ENCODE results near the gene PRRT1.

PRRT1 gene

GRCh38 chr6:32171234-32171633, 19.5 kb upstream of the PRRT1 start:
- no peak for TF ChIP-seq ELF4 (IDR thresholded peaks at IDR 0.05)
- TF ChIP-seq SUZ12 (IDR thresholded peaks at IDR 0.05), result no peak
- no peak for TF ChIP-seq HDGF (IDR thresholded peaks at IDR 0.05; ENCODE audit: borderline replicate concordance)
- TF ChIP-seq SP1 (IDR thresholded peaks at IDR 0.05), result no peak
- TF ChIP-seq CTBP1 (IDR thresholded peaks at IDR 0.05; ENCODE audit: borderline replicate concordance), result no peak
- no peak for TF ChIP-seq LEF1 (IDR thresholded peaks at IDR 0.05; ENCODE audit: borderline replicate concordance)
- ChIA-PET POLR2A (no interaction called here), CTCF (no interaction called here)
- no peak for DNase-seq (ENCODE audit: extremely low spot score)

DNA sequence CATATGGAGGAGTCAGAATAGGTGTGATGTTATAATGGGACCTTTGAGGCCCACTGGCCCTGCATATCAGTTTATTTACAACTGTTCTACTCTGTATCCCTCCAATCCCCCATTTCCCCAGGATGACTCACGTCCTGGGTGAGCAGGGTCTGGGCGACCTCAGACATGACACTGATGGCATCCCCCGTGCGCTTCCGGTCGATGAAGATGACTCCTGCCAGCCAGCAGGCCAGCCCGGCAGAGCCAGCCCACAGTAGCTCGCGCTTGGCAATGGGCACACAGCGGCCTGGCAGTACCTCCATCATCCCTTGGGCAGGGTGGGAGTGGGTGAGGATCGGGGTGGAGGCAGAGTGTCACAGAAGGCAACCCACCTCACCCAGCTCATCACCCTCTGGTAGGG, 18.6 kb upstream of the PRRT1 start:
- POLR2A ChIA-PET, result no interaction called here

GRCh38 chr6:32168807-32169591, 17.3 kb upstream of the PRRT1 start:
- ChIA-PET CTCF (no interaction called here), POLR2A (interaction anchor here (0.6 to 2.0 kb wide), 3 partner anchors 8 to 64 kb away, joined by 3 to 10 read pairs (median 3); no protein-coding TSS in a partner anchor)
- DNase-seq (ENCODE audit: extremely low spot score), result no peak
- TF ChIP-seq ZNF384 (IDR thresholded peaks at IDR 0.05), result no peak
- TF ChIP-seq LEF1 (IDR thresholded peaks at IDR 0.05; ENCODE audit: borderline replicate concordance), result no peak
- no peak for TF ChIP-seq SP1 (IDR thresholded peaks at IDR 0.05)
- TF ChIP-seq ARNT (IDR thresholded peaks at IDR 0.05), result no peak
- TF ChIP-seq L3MBTL2 (conservative IDR thresholded peaks at IDR 0.05), result no peak
- TF ChIP-seq FOXK2 (IDR thresholded peaks at IDR 0.05), result no peak
- no peak for TF ChIP-seq BHLHE40 (IDR thresholded peaks at IDR 0.05; ENCODE audit: borderline replicate concordance)
- no peak for TF ChIP-seq TARDBP (IDR thresholded peaks at IDR 0.05)
- TF ChIP-seq SUZ12 (IDR thresholded peaks at IDR 0.05), result no peak
- TF ChIP-seq NFRKB (IDR thresholded peaks at IDR 0.05), result no peak
- TF ChIP-seq, protein P1, sequence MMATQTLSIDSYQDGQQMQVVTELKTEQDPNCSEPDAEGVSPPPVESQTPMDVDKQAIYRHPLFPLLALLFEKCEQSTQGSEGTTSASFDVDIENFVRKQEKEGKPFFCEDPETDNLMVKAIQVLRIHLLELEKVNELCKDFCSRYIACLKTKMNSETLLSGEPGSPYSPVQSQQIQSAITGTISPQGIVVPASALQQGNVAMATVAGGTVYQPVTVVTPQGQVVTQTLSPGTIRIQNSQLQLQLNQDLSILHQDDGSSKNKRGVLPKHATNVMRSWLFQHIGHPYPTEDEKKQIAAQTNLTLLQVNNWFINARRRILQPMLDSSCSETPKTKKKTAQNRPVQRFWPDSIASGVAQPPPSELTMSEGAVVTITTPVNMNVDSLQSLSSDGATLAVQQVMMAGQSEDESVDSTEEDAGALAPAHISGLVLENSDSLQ (IDR thresholded peaks at IDR 0.05), result no peak
- no peak for TF ChIP-seq FOXA1 (IDR thresholded peaks at IDR 0.05)

More for the DNA sequence above, 18.6 kb upstream of the PRRT1 start:
- TF ChIP-seq FOXK2 (IDR thresholded peaks at IDR 0.05), result no peak
- no peak for TF ChIP-seq SUZ12 (IDR thresholded peaks at IDR 0.05)
- TF ChIP-seq ARNT (IDR thresholded peaks at IDR 0.05), result no peak
- no peak for TF ChIP-seq BHLHE40 (IDR thresholded peaks at IDR 0.05; ENCODE audit: borderline replicate concordance)
- no peak for TF ChIP-seq ZNF384 (IDR thresholded peaks at IDR 0.05)
- TF ChIP-seq NFRKB (IDR thresholded peaks at IDR 0.05), result no peak
- TF ChIP-seq L3MBTL2 (conservative IDR thresholded peaks at IDR 0.05), result no peak
- TF ChIP-seq TARDBP (IDR thresholded peaks at IDR 0.05), result no peak
- no peak for TF ChIP-seq LEF1 (IDR thresholded peaks at IDR 0.05; ENCODE audit: borderline replicate concordance)
- no peak for TF ChIP-seq HDGF (IDR thresholded peaks at IDR 0.05; ENCODE audit: borderline replicate concordance)
- DNase-seq (ENCODE audit: extremely low spot score), result no peak
- CTCF ChIA-PET, result no interaction called here

DNA sequence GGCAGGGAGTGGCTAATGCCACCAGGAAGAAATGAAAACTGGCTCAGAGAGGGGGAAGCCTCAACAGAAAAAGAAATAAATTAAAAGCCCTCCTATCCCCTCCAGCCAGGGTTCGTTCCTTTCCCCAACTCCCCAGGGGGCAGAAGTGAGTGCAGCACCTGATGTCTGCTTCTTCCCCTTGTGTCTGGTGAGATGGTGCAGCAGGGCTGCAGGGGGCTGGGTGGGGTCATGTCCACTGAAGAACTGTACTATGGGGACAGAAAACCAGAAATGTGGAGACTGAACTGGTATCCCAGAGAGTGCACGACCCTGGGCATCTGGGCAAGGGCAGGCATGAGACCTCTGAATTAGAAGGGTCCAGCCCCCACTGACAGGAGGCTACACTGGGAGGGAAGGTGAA, 16.6 kb upstream of the PRRT1 start:
- no peak for DNase-seq (ENCODE audit: extremely low spot score)
- TF ChIP-seq L3MBTL2 (conservative IDR thresholded peaks at IDR 0.05), result no peak
- no peak for TF ChIP-seq FOXA1 (IDR thresholded peaks at IDR 0.05)
- no peak for TF ChIP-seq TARDBP (IDR thresholded peaks at IDR 0.05)
- no peak for TF ChIP-seq ELF4 (IDR thresholded peaks at IDR 0.05)
- TF ChIP-seq, protein P1 (IDR thresholded peaks at IDR 0.05), result no peak
- TF ChIP-seq HDGF (IDR thresholded peaks at IDR 0.05; ENCODE audit: borderline replicate concordance), result no peak
- no peak for TF ChIP-seq FOXK2 (IDR thresholded peaks at IDR 0.05)
- no peak for TF ChIP-seq ZNF384 (IDR thresholded peaks at IDR 0.05)
- no peak for TF ChIP-seq CTBP1 (IDR thresholded peaks at IDR 0.05; ENCODE audit: borderline replicate concordance)
- TF ChIP-seq LEF1 (IDR thresholded peaks at IDR 0.05; ENCODE audit: borderline replicate concordance), result no peak
- no peak for TF ChIP-seq ARNT (IDR thresholded peaks at IDR 0.05)
- no peak for TF ChIP-seq SP1 (IDR thresholded peaks at IDR 0.05)
- no peak for TF ChIP-seq NFRKB (IDR thresholded peaks at IDR 0.05)
- TF ChIP-seq FOXM1 (IDR thresholded peaks at IDR 0.05; ENCODE audit: borderline replicate concordance), result no peak
- TF ChIP-seq BHLHE40 (IDR thresholded peaks at IDR 0.05; ENCODE audit: borderline replicate concordance), result no peak
- no peak for TF ChIP-seq SUZ12 (IDR thresholded peaks at IDR 0.05)
- CTCF ChIA-PET, result interaction anchor here (1.2 kb wide), 1 partner anchor 49 kb away, joined by 3 read pairs; no protein-coding TSS in a partner anchor
- POLR2A ChIA-PET, result interaction anchor here (2.0 kb wide), 1 partner anchor 9 kb away, joined by 10 read pairs; no protein-coding TSS in a partner anchor

DNA sequence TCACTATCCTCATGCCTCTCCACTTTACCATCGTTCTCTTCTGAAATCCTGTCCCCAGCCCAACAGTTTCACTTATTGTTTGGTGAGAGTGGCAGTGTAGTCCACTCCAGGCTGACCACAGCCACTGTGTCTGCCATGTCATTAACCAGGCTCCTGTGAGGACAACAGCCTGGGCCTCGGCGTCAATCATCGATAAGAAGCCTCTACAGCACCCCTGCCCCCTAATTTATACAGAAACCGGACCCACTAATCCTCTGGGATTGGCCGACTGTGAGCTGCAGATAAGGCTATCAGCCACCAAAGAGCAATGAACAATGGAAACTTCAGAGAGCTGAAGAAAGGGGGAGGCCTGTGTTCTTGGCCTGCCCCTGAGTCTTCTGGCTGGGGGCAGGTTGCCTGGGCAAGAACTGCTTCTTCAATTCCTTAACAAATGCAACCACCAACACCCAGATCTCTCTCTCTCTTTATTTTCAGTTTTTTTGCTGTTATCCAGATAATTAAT, 16.1 kb upstream of the PRRT1 start:
- ChIA-PET CTCF (interaction anchor here (1.2 kb wide), 1 partner anchor 49 kb away, joined by 3 read pairs; no protein-coding TSS in a partner anchor), POLR2A (interaction anchor here (2.0 kb wide), 1 partner anchor 9 kb away, joined by 10 read pairs; no protein-coding TSS in a partner anchor)
- no peak for DNase-seq (ENCODE audit: extremely low spot score)
- no peak for TF ChIP-seq FOXK2 (IDR thresholded peaks at IDR 0.05)
- TF ChIP-seq SUZ12 (IDR thresholded peaks at IDR 0.05), result no peak
- no peak for TF ChIP-seq BHLHE40 (IDR thresholded peaks at IDR 0.05; ENCODE audit: borderline replicate concordance)
- TF ChIP-seq NFRKB (IDR thresholded peaks at IDR 0.05), result no peak
- no peak for TF ChIP-seq SP1 (IDR thresholded peaks at IDR 0.05)
- no peak for TF ChIP-seq FOXA1 (IDR thresholded peaks at IDR 0.05)
- TF ChIP-seq ZNF384 (IDR thresholded peaks at IDR 0.05), result no peak
- TF ChIP-seq HDGF (IDR thresholded peaks at IDR 0.05; ENCODE audit: borderline replicate concordance), result no peak
- TF ChIP-seq ARNT (IDR thresholded peaks at IDR 0.05), result no peak
- TF ChIP-seq, protein P1 (IDR thresholded peaks at IDR 0.05), result no peak
- no peak for TF ChIP-seq L3MBTL2 (conservative IDR thresholded peaks at IDR 0.05)
- no peak for TF ChIP-seq TARDBP (IDR thresholded peaks at IDR 0.05)
- TF ChIP-seq CTBP1 (IDR thresholded peaks at IDR 0.05; ENCODE audit: borderline replicate concordance), result no peak
- TF ChIP-seq FOXM1 (IDR thresholded peaks at IDR 0.05; ENCODE audit: borderline replicate concordance), result no peak
- no peak for TF ChIP-seq LEF1 (IDR thresholded peaks at IDR 0.05; ENCODE audit: borderline replicate concordance)
- no peak for TF ChIP-seq ELF4 (IDR thresholded peaks at IDR 0.05)

Data from HEK293T (cell line).